GM19467 (cell line): ENCODE data around the gene HIPK3.
"Not testable (repeated sequence)": the region's sequence is repeated elsewhere in the genome, so short reads cannot be mapped to it uniquely, and the experiment has no call there.

Experiments used
- ATAC-seq: cut with Tn5 transposase; IDR thresholded peaks from one replicate; pipeline ENCODE4 v1.9.1; 2021; ENCODE audit warnings: mild to moderate bottlenecking, moderate library complexity; ENCODE audit not compliant: unreplicated experiment

The HIPK3 gene

DNA sequence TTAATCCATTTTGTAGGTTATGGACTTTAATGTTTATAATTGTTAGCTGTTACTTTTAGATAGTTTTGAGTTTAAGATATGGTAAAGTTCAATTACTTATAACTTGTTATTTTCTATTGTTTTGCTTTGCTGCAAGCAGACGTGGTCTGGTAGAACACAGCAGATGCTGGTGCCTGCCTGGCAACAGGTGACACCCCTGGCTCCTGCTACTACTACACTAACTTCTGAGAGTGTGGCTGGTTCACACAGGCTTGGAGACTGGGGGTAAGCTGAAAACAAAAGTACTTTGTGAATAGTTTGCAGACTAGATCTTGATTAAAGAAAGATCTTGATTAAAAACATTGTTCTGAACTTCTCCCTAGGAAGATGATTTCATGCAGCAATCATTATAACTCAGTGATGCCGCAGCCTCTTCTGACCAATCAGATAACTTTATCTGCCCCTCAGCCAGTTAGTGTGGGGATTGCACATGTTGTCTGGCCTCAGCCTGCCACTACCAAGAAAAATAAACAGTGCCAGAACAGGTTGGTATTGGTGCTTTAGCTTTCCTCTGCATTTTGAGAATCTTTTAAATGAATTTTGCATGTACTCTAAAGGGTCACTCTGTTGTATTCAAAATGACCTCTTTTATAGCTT lies 90.4 kb downstream of the HIPK3 start:
- ATAC-seq, result no peak

- no peak for ATAC-seq
Measured at GRCh38 chr11:33350287-33350686, 93.1 kb downstream of the HIPK3 start.

DNA sequence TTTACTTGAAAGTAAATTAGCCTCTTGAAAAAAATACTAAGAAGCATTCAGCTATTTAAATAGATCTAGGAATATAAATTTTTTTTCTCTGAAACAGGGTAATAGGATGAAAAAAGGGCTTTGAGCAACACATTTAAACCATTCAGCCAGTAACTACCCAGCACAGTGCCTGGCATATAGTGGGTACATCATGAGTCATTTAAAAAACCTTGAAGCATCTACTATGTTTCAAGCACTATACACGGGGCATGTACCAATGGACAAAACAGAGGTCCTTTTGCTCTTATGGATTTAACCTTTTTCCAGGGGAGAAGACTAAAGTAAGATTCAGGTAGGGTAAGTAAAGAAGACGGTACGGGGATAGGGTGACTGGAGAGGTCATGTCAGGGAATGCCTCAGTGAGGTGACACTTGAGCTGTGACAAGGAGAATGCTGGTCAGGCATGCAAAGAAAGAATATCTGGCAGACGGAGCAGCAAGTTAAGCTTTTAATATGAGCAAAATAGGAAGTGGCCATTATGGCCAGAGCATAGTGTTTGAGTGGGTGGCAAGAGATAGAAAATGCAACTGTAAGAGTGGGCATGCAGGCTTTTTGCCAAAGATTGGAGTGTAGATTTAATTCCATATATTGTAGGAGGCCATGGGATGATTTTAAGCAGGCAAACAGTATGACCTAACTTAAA lies 101.1 kb downstream of the HIPK3 start:
- ATAC-seq, result no peak

DNA sequence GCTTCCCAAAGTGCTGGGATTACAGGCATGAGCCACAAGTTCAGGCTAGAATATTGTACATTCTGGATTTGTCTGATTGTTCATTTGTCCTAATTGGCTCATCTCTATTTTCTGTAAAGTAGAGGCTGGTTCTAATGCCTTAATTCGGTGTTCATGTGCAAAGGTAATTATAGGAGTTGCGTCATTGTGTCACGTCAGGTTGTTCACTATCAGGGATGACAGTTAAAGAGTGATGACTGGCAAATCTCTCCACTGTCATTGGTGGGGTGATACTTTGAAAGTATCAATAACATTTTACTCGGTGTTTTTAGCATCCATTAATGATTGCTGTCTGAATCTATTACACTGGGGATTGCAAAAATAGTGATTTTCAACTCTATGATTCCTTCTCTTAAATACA lies 103.5 kb downstream of the HIPK3 start:
- no peak for ATAC-seq

- ATAC-seq, result no peak
Measured at GRCh38 chr11:33362051-33362910, 105.1 kb downstream of the HIPK3 start.

GRCh38 chr11:33366918-33367317 lies 109.7 kb downstream of the HIPK3 start:
- no peak for ATAC-seq

DNA sequence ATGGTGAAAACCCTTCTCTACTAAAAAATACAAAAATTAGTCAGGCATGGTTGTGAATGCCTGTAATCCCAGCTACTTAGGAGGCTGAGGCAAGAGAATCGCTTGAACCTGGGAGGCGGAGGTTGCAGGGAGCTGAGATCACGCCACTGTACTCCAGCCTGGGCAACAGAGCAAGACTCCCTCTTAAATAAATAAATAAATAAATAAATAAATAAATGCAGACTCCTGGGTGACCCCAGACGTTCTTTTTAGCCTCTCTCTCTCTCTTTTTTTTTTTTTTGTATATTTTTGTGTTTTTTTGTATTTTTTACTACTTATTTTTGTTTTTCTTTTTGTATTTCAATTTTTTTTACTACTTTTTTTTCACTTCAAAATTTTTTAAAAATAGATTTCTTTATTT lies 111.3 kb downstream of the HIPK3 start:
- not testable (repeated sequence) for ATAC-seq

GRCh38 chr11:33368931-33369330 lies 111.8 kb downstream of the HIPK3 start:
- ATAC-seq, result no peak

GRCh38 chr11:33373636-33374035 lies 116.5 kb downstream of the HIPK3 start:
- ATAC-seq, result no peak

GRCh38 chr11:33375236-33375635 lies 118.1 kb downstream of the HIPK3 start:
- no peak for ATAC-seq

DNA sequence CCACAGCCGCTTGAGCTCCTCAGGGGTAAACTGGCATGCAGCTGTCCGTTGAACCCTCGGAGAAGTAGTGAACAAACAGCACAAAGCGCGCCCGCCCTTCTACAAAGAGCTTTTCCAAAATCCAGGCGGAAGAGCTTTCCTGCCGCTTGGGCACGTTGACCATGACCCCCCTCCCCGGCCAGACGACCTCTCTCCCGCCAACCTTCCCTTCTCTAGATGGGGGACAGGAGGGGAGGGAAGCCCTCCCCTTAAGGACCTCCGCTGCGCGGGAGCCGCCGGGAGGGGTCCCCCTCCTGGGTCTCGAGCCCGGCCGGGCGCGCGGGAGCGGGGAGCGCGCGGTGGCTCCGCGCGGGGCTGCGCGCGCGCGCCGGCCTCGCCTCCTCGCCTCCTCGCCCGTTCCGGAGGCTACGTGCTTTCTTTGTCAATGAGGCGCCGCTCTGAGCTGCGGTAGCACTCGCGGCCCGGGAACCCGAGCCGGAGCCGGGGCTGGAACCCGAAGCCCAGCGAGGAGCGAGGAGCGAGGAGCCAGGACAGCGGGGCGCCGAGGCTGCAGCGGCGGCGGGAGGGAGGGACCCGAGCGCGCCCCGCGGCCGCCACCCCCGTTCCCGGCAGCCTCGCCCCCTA lies 118.6 kb downstream of the HIPK3 start, which contains the start of gene KIAA1549L:
Gene KIAA1549L (plus strand): TSS at position 421 of the 624 bp plus-strand sequence.
- no peak for ATAC-seq

- ATAC-seq, result no peak
Measured at GRCh38 chr11:33376331-33377310, 119.4 kb downstream of the HIPK3 start.

GRCh38 chr11:33377412-33378370 lies 120.5 kb downstream of the HIPK3 start:
- no peak for ATAC-seq

DNA sequence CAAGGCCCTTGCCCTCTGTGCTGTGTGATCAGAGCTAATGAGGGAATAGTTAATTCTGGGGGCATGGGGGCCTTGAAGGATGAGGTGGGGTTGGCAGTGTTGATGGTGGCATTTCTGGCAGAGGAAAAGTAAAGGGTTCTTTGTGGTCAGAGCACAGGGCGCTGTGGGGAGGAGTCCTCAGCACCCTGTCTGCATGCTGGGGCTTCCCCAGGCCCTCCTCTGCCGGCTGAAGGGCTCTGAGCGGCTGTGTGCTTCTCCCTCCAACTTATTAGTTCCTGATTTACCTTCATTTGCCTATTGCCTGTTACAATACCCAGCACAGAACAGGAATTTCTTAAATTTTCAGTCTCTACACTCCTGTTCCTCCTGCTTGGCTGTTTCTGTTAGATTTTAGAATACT lies 122.8 kb downstream of the HIPK3 start:
- ATAC-seq, result no peak

DNA sequence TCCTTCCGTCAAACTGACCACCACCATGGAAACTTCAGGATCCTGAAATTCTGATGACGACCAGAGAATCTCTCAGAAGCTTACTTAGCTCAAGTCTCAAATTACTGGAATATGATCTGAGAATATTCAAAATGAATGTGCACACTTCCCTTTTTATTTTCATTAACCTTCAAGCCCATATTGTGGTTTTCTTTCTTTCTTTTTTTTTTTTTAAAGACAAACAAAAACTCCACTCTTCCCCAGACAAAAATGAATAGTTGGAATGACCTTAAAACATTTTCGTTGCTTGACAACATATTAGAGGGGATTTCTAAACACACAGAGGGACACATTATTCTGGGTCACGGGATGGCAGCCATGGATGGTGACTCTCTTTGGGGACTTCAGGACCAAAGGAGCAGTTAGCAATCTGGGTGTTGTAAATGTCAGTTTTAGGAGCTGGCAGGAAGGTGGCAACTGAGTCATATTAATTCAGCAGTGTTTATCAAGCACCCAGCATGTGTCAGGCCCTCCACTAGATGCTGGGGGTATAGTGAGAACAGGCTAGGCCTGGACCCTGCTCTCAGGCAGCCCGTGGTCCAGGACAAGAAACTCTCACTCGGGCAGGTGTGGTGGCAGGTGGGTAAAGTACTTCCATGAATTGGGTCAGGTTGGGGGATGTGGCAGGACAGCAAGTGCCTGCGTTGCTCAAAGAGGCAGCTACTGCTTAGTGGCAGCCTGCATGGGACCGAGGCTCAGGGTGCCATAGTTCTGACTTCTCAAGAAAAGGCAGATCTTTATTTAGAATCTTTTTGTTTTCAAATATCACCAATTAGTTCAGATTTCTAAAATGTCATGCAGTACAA lies 126.1 kb downstream of the HIPK3 start:
- ATAC-seq, result no peak

GRCh38 chr11:33383920-33384209 lies 126.7 kb downstream of the HIPK3 start:
- ATAC-seq, result no peak

DNA sequence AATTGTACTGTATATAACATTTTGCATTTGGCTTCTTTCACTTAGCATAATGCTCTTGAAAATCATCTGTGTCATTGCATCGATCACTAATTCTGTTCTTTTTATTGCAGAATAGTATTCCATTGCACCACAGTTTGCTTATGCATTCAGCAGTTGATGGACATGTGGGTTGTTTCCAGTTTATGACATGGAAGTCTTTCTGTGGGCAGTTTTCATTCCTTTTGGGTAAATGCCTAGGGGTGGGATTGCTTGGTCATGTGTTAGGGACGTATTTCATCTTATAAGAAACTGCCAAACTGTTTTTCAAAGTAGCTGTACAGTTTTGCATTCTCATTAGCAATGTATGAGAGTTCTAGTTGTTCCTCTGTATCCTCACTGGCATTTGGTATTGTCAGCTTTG lies 127.0 kb downstream of the HIPK3 start:
- ATAC-seq, result no peak

DNA sequence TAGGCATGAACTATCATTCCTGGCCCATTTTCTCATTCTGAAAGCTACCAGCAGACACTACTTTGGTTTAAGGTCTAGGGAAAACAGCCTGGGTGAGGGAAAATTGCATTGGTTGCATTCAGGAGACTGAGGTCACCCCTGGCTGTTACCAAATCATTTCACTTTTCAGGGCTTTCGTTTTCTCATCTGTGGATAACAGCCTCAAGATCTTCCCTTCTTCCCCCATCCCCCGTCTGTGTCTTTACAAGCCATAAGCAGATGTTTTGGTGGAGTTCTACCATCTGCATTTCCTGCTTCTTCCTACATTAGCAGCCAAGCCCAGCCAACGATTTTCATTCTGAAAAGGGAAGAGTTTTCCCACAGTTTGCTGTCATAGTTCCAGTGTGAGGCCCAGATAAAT lies 130.4 kb downstream of the HIPK3 start:
- no peak for ATAC-seq
